Measurements from ENCODE around the gene JMJD1C.

- no peak for TF ChIP-seq CTCF (conservative IDR thresholded peaks at IDR 0.05)
- no peak for TF ChIP-seq ZFX (IDR thresholded peaks at IDR 0.05)
Observed at GRCh38 chr10:63393050-63393449, 72.7 kb downstream of the JMJD1C start.

Data from C4-2B (cell line).